ENCODE results near the gene TNNT2.

The TNNT2 gene

DNA sequence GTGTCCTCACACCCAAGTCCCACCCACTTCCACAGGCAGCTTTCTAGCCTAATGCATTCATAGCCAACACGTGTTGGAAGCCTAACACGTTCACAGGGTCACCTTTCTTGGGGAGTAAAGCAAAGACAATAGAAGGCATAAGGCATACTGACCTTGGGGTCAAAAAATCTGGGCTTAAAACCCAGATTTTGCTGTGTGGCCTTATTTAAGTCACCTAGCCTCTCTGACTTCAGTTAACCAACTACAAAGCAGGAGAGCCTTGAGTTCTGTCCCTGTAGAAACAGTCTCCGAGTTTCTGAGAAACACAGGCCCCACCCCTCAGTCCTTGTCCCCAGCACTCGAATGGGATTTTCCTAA lies 1.4 kb downstream of the TNNT2 start:
- DNase-seq, result no peak

DNA sequence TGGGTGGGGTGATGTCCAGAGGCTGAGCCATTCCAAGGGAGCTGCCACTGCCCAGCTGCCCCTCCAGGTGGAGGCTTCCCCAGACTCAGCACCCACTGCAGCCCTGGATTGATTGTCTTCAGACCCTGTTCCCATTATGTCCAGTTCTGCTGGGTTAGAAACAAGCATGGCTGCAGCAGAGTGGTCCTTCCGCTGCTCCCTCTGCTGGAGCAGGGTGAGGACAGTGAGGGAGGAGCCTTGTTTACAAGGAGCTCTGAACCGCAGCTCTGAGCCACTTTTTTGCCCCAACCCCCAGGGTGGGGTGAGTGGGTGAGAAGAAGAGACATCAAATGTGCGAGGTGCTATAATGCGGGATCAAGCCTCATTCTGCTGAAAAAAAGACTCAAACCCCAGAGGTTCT lies 2.3 kb downstream of the TNNT2 start:
- DNase-seq, result no peak

DNA sequence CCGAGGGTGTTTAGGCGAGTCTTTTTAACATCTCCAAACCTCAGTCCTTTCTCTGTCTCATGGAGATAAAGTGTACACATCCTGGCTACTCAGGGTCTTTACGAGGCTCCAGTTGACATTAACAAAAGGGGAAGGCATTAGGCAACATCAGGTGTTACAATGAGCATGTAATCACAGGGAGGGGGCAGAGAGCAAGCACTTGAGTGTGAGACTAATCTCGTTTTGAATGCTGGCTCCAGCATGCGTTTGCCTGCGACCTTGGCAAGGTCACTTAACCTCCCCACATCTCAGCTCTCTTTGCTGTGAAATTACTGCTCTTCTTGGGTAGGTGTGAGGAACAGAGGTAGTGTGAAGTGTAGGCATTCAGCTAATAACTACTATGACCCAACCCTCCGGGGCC lies 3.1 kb downstream of the TNNT2 start:
- DNase-seq, result no peak

DNA sequence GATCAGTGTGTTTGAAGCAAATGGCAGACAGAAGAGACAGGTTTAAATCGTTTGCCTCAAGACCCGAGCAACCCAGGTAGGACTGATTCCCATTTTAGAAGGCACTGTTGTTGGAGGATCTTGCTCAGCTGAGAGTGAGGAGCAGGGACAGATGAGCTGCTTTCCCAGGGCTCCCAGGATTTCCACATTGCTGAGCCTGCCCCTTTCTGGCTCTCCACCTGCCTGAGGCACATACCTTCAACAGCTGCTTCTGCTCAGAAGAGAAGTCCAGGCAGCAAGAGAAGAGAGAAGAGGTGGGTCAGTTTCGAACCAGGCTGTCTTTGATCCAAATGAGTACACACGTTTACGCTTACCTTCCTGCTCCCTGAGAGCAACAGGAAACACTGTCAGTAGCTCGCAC lies 5.7 kb downstream of the TNNT2 start:
- no peak for DNase-seq

- no peak for DNase-seq
Measured at GRCh38 chr1:201371276-201371675, 6.2 kb downstream of the TNNT2 start.

- DNase-seq, result no peak
Measured at GRCh38 chr1:201370500-201370899, 7.0 kb downstream of the TNNT2 start.

- DNase-seq, result no peak
Measured at GRCh38 chr1:201369209-201369608, 8.3 kb downstream of the TNNT2 start.

DNA sequence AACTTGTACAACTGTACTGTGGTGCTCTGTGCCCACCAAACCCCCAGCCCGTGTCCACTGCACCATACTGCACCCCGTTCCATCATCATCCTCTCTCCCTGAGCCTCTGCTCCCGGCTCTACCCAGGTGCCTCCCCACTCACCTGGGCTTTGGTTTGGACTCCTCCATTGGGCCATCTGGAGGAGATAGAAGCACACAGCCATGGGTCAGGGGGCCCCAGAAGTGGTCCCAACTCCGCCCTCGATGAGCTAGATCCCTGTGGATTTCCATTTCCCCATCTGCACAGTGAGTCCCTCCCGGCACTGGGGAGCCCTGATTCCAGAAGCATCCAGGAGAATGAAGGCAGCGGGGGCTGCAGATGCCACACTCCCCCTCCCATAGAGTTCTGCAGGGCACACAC lies 10.8 kb downstream of the TNNT2 start:
- DNase-seq, result no peak

GRCh38 chr1:201365251-201365650 lies 12.2 kb downstream of the TNNT2 start:
- DNase-seq, result no peak

DNA sequence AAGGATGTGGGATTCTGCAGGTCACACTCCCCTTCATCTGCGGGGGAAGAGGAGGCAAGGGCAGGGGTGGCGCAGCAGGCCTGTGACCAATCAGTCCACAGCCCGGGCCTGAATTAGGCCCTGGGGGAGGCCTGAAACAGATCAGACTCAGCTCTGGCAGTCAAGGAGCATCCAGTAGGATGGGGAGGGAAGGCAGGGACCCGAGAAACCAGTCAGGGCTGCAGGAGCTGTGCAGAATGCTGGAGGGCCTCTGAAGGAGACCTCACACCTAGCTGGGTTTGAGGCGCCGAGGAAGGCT lies 12.7 kb downstream of the TNNT2 start:
- no peak for DNase-seq

GRCh38 chr1:201363467-201363866 lies 14.0 kb downstream of the TNNT2 start:
- DNase-seq, result no peak

DNA sequence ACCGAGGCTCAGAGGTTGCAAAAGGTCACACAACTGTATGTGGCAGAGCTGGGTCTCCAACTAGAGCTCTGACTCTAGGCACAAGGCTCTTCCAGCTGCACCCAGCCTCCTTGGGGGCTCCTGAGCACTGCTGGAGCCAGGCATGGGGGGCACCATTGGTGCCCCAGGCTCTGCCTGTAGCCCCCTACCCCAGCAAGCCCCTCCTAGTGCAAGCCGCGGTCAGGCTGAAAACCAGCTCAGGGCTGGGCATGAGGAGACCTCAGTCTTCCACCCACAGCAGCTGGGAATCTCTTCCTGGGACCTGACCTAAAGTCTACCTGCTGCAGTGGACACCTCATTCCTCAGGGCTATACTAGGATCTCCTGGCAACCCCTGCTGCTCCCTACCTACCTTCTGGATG lies 14.6 kb downstream of the TNNT2 start:
- DNase-seq, result no peak

- no peak for DNase-seq
Measured at GRCh38 chr1:201361652-201362504, 15.6 kb downstream of the TNNT2 start.

GRCh38 chr1:201360901-201361651 lies 16.4 kb downstream of the TNNT2 start:
- DNase-seq, result no peak

GRCh38 chr1:201360486-201360885 lies 17.0 kb downstream of the TNNT2 start:
- no peak for DNase-seq

- DNase-seq, result no peak
Measured at GRCh38 chr1:201359873-201360210, 17.6 kb downstream of the TNNT2 start.

GRCh38 chr1:201359031-201359872 lies 18.2 kb downstream of the TNNT2 start:
- DNase-seq, result no peak

DNA sequence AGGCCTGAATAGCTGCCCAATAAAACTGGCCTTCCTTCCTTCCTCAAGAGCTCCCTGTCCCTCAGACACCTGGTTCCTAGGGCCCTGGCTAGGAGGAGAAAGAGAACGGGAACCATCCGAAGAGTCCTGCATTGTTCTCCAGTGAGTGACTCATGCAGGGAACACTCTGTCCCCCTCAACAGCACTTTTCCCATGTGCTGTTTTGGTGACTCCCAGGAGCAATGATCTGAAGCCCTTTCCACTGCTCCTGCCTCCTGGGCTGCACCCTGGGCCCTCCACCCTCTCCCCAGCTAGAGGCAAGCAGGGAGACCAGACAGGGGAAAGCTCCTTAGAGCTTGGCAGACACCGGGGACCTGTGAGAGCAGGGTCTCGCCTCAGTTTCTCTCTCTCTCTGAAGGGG lies 18.9 kb downstream of the TNNT2 start:
- no peak for DNase-seq

GRCh38 chr1:201357636-201358348 lies 19.7 kb downstream of the TNNT2 start:
- DNase-seq, result no peak

DNA sequence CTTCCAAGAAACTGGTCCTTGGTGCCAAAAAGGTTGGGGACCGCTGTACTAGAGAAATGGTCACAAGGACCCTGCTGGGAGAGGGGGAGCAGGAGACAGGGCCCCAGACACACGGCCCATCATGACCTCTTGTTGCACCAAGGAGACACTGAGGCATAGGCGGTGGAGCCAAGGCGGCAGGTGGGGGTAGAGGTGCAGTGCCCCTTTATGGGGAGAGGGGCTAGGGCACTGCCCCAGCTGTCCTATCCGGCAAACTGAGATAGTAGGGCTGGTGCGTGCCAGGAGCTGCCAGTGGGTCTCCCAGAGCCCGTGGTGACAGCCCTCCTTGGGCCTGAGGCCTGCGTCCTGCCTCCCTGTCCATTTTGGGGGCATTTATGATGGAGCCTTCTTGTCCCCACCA lies 20.3 kb downstream of the TNNT2 start:
- DNase-seq, result no peak

DNA sequence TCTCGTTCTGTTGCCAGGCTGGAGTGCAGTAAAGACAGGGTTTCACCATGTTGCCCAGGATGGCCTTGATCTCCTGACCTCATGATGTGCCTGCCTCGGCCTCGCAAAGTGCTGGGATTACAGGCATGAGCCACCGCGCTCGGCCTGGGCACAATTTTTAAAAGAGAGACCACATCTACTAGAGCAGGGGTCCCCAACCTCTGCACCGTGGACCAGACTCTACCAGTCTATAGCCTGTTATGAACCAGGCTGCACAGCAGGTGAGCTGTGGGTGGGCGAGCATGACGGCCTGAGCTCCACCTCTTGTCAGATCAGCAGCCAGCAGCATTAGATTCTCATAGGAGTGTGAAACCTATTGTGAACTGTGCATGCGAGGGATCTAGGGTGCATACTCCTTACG lies 20.8 kb downstream of the TNNT2 start:
- no peak for DNase-seq

GRCh38 chr1:201356236-201356635 lies 21.2 kb downstream of the TNNT2 start:
- no peak for DNase-seq

- DNase-seq, result no peak
Measured at GRCh38 chr1:201355471-201355870, 22.0 kb downstream of the TNNT2 start.

Data from CD4-positive, alpha-beta T cell treated with Interleukin-4 for 1 hour (primary cell).